IMR-90 (cell line): Measurements from ENCODE around the gene COL15A1.

Experiments used
- BHLHE40 ChIP-seq: fragments of 150-350 bp; IDR thresholded peaks from 2 replicates; pipeline ENCODE4 v1.6.1; 2016; ENCODE audit warnings: mild to moderate bottlenecking, low read depth, low read length
- CTCF ChIP-seq: conservative IDR thresholded peaks from 2 replicates; pipeline ENCODE4 v1.5.1; 2012; ENCODE audit warnings: mild to moderate bottlenecking, low read depth, low read length, improper control_type of control experiment
- MAFK ChIP-seq: IDR thresholded peaks from 2 replicates; pipeline ENCODE4 v1.6.1; 2012; ENCODE audit warnings: low read depth, low read length, improper control_type of control experiment
- MXI1 ChIP-seq: IDR thresholded peaks from 2 replicates; pipeline ENCODE4 v1.6.1; 2012; ENCODE audit warnings: low read depth, mild to moderate bottlenecking, low read length, moderate library complexity, borderline replicate concordance
- NFE2L2 ChIP-seq: fragments of 150-350 bp; IDR thresholded peaks from 2 replicates; pipeline ENCODE4 v1.6.1; 2016; ENCODE audit warnings: low read depth, mild to moderate bottlenecking, low read length
- POLR2A ChIP-seq: IDR thresholded peaks from 2 replicates; pipeline ENCODE4 v1.6.1; 2012; ENCODE audit warnings: mild to moderate bottlenecking, low read depth, low read length
- RAD21 ChIP-seq: IDR thresholded peaks from 2 replicates; pipeline ENCODE4 v1.6.1; 2012; ENCODE audit warnings: low read length, improper control_type of control experiment
- SMC3 ChIP-seq: fragments of 150-350 bp; IDR thresholded peaks from 2 replicates; pipeline ENCODE4 v1.6.1; 2016; ENCODE audit warnings: low read depth, mild to moderate bottlenecking, antibody characterized with exemption, low read length, moderate library complexity
- USF2 ChIP-seq: fragments of 150-350 bp; IDR thresholded peaks from 2 replicates; pipeline ENCODE4 v1.6.1; 2017; ENCODE audit warnings: mild to moderate bottlenecking, antibody characterized with exemption, low read length, low read depth

- TF ChIP-seq POLR2A (no peak), CTCF (no peak), RAD21 (no peak), USF2 (no peak), BHLHE40 (no peak), MAFK (no peak), SMC3 (no peak), NFE2L2 (no peak), MXI1 (no peak)
Measured at GRCh38 chr9:99025616-99026270, 82.0 kb downstream of the COL15A1 start.
